Measurements from ENCODE around the gene KLF5. TPM values are rescaled to one million over a fixed set of nuclear protein-coding genes. Genes with fewer than 3 reads are reported as not detected.

The KLF5 gene
- total and polyA plus RNA-seq, 2 experiments from 2014 or later, result 1.5 to 1.8 TPM

DNA sequence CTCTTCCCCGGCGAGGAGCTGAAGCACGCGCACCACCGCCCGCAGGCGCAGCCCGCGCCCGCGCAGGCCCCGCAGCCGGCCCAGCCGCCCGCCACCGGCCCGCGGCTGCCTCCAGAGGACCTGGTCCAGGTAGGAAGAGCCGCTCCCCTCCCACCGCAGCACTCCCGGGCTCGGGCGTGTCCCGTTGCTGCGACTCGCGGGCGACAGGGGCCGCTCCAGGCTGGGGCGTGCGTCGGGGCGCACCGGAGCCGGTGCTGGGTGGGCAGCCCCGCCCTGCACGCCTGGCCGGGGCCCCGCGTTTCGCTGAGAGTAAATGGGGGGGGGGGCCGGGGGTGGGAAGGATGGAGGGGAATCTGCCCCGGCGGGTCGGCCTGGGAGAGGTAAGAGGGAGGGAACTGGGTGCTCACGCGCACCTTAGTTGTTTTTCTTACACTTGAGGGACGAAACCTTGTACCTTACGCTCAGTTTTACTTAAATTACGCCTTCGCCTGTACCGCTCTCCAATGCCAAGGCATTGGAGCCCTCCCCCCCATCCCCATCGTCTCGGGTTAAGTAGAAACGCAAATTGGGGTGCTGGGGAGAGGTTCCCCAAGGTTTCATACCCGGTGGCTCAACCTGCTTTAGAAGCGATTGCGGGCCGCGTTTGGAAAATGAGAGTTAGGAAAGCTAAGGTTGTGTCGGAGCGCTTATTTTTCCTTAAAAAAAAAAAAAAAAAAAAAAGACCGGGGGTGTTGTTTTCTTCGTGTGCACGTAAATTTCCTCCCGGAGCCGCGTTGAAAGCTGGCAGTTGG lies 850 bp downstream of the KLF5 start:
- H3K27me3 Mint-ChIP-seq (ENCODE audit: insufficient read depth, low read depth, poor library complexity), result peaks cover 46% of the 10 kb centered on the region
- H3K79me2 ChIP-seq (replicated peaks; ENCODE audit: insufficient read depth), result no peaks in the 10 kb centered on the region
- peaks cover 55% of the 10 kb centered on the region for H3K4me1 Mint-ChIP-seq

DNA sequence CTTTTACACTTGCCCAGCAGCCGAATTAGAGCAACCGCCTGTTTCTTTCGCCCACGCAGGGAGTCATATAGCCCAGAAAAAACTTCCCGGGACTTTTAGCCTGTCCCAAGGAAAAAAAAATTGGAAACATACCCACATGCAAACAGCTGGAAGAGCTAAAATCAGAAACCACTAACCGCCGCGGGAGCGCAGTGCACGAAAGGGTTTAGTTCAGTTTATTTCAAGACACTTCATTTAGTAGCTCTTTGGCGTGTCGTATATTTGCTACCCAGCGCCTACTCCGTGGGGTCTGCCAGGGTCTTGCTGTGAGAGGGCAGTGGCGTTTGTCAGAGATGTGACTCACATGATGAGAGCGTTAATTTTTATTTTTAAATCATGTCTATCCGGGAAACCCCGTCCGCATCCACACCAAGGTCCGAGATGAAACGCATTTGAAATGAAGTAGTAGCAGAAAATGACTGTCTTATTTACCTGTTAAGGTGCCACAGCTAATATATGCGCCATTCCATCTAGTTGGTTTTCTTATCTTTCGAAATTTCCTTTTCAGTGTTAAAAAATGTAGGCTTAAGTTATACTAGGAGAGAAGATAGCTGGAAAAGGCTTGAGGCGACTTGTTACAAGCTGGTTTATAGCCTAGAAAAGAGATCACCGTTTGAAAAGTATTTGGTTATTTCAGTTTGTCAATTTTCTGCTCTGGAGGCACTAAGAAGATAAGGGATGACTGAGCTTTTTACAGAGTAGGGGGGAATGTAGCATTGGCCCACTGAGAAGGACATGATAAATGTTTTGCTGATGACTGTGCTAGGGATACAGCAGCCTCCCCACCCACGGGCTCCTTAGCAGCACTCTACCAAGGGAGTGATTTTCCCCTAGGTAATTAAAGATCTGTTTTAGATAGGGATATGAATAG lies 1.7 kb downstream of the KLF5 start:
- peak; percentile 76 for TF ChIP-seq EZH2 (IDR thresholded peaks at IDR 0.05; ENCODE audit: low read depth, unreplicated experiment)
- TF ChIP-seq ETS1 (IDR thresholded peaks at IDR 0.05), result no peak
- TF ChIP-seq EZH2phosphoT487 (IDR thresholded peaks at IDR 0.05; ENCODE audit: unreplicated experiment), result no peak
- Histone ChIP-seq H3K27me3 (ENCODE audit: insufficient read depth) (peaks cover 66% of the 10 kb centered on the region), H3F3A (replicated peaks; ENCODE audit: low read depth) (no peaks in the 10 kb centered on the region), H2AFZ (no peak overlapping the region), H3K4me3 (peak overlapping the region; percentile 58), H3K4me2 (peak overlapping the region; percentile 84), H4K20me1 (replicated peaks; ENCODE audit: insufficient read depth) (no peaks in the 10 kb centered on the region), H3K4me1 (ENCODE audit: insufficient read depth) (peaks cover 36% of the 10 kb centered on the region), H3K36me3 (ENCODE audit: insufficient read depth) (no peaks in the 10 kb centered on the region), H3K9me2 (ENCODE audit: insufficient read depth) (no peaks in the 10 kb centered on the region), H3K79me2 (replicated peaks; ENCODE audit: insufficient read depth) (no peaks in the 10 kb centered on the region), H3K27ac (ENCODE audit: low read depth) (no peak overlapping the region)
- peaks cover 4% of the 10 kb centered on the region for H3K36me3 Mint-ChIP-seq (ENCODE audit: low read depth)
- no peaks in the 10 kb centered on the region; the same call in 2 of the 3 replicates for H3K9me3 Mint-ChIP-seq
- H3K27me3 Mint-ChIP-seq (ENCODE audit: insufficient read depth, low read depth, poor library complexity), result peaks cover 46% of the 10 kb centered on the region
- H3K4me1 Mint-ChIP-seq, result peaks cover 54% of the 10 kb centered on the region
- H3K4me3 Mint-ChIP-seq, result peak overlapping the region; percentile 83
- H3K27ac Mint-ChIP-seq, result no peak overlapping the region
- no peak for DNase-seq (ENCODE audit: low spot score)
- ATAC-seq, result no peak

More for the DNA sequence above, 850 bp downstream of the KLF5 start:
- H3K27ac ChIP-seq (ENCODE audit: low read depth), result no peak overlapping the region
- no peaks in the 10 kb centered on the region for H4K20me1 ChIP-seq (replicated peaks; ENCODE audit: insufficient read depth)
- peaks cover 66% of the 10 kb centered on the region for H3K27me3 ChIP-seq (ENCODE audit: insufficient read depth)
- 0 out of 2 replicates have a peak overlapping the region, but pooled peaks have one; percentile 48 for H2AFZ ChIP-seq
- peak; percentile 80 for DNase-seq (ENCODE audit: low spot score)
- Mint-ChIP-seq H3K4me3 (peak overlapping the region; percentile 83), H3K27ac (no peak overlapping the region), H3K36me3 (ENCODE audit: low read depth) (peaks cover 4% of the 10 kb centered on the region), H3K9me3 (no peaks in the 10 kb centered on the region; the same call in 2 of the 3 replicates)
- H3K4me2 ChIP-seq, result peak overlapping the region; percentile 84
- no peaks in the 10 kb centered on the region for H3K36me3 ChIP-seq (ENCODE audit: insufficient read depth)
- peak; percentile 60 for ATAC-seq
- no peak for TF ChIP-seq POLR2AphosphoS5 (IDR thresholded peaks at IDR 0.05; ENCODE audit: low read depth)
- TF ChIP-seq, protein P1, sequence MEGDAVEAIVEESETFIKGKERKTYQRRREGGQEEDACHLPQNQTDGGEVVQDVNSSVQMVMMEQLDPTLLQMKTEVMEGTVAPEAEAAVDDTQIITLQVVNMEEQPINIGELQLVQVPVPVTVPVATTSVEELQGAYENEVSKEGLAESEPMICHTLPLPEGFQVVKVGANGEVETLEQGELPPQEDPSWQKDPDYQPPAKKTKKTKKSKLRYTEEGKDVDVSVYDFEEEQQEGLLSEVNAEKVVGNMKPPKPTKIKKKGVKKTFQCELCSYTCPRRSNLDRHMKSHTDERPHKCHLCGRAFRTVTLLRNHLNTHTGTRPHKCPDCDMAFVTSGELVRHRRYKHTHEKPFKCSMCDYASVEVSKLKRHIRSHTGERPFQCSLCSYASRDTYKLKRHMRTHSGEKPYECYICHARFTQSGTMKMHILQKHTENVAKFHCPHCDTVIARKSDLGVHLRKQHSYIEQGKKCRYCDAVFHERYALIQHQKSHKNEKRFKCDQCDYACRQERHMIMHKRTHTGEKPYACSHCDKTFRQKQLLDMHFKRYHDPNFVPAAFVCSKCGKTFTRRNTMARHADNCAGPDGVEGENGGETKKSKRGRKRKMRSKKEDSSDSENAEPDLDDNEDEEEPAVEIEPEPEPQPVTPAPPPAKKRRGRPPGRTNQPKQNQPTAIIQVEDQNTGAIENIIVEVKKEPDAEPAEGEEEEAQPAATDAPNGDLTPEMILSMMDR (conservative IDR thresholded peaks at IDR 0.05; ENCODE audit: low read depth in 2 of 2), result peak in 1 of 2 experiments; percentile 63; a peak in 2 of 4 replicates
- H3K9me2 ChIP-seq (ENCODE audit: insufficient read depth), result no peaks in the 10 kb centered on the region
- H3F3A ChIP-seq (replicated peaks; ENCODE audit: low read depth), result no peaks in the 10 kb centered on the region
- H3K4me3 ChIP-seq, result peak overlapping the region; percentile 58
- peaks cover 35% of the 10 kb centered on the region for H3K4me1 ChIP-seq (ENCODE audit: insufficient read depth)
